A549 (cell line): ENCODE data around the gene ERN1. TPM values are rescaled to one million over a fixed set of nuclear protein-coding genes. Genes with fewer than 3 reads are reported as not detected.

Source experiments
- ATAC-seq, 2 experiments: fragments of 200-7000 bp in 1 of 2; fragments of >200 bp in 1 of 2; cut with Nextera tagmentation in 1 of 2; cut with Tn5 transposase in 1 of 2; 3 replicates each; pipeline versions ENCODE4 v1.8.0 to v1.9.1; 2018 to 2020; ENCODE audit warnings: mild to moderate bottlenecking in 1 of 2, moderate library complexity in 1 of 2
- CTCF ChIA-PET: fragments of 300-600 bp; sonication (Branson Sonifier 250); formaldehyde crosslinking; extraction: SDS; loops from one replicate; lab custom pipeline; 2021; ENCODE audit warnings: antibody characterized with exemption, inconsistent platforms; lab: Yijun Ruan, JAX
- POLR2A ChIA-PET: fragments of 350-600 bp; formaldehyde crosslinking; extraction: SDS; loops from one replicate; lab custom pipeline; 2021; ENCODE audit warnings: antibody characterized with exemption, inconsistent platforms; lab: Yijun Ruan, JAX
- DNase-seq, 2 experiments: peaks; one replicate each; pipeline versions ENCODE4 v3.0.0 to v3.0.0-alpha.2; 2011 to 2016; ENCODE audit warnings: low read depth in 1 of 2, low spot score in 1 of 2
- FAIRE-seq: peaks from 2 replicates; lab custom pipeline; 2011; peaks lifted over from hg19 to GRCh38; lab: Jason Lieb, UNC
- H3K27ac ChIP-seq, 2 experiments: fragments of >200 bp; sonication (Bioruptor Twin); formaldehyde crosslinking; 3 replicates each; pipeline ENCODE4 v1.5.1; 2016 to 2017
- H3K4me1 ChIP-seq: fragments of >200 bp; sonication (Bioruptor Twin); formaldehyde crosslinking; 3 replicates; pipeline ENCODE4 v1.6.1; 2016
- H3K4me2 ChIP-seq: fragments of >200 bp; sonication (Bioruptor Twin); formaldehyde crosslinking; 3 replicates; pipeline ENCODE4 v1.6.1; 2016
- H3K4me3 ChIP-seq: fragments of >200 bp; sonication (Bioruptor Twin); formaldehyde crosslinking; 3 replicates; pipeline ENCODE4 v1.5.1; 2016
- H3K9me3 ChIP-seq: fragments of >200 bp; sonication (Bioruptor Twin); formaldehyde crosslinking; 3 replicates; pipeline ENCODE4 v1.6.1; 2016
- CEBPB ChIP-seq, 2 experiments: fragments of >200 bp in 1 of 2; sonication (Bioruptor Twin) in 1 of 2; formaldehyde crosslinking in 1 of 2; IDR thresholded peaks; 2 replicates each; pipeline ENCODE4 v1.6.1; 2012 to 2016
- ESRRA ChIP-seq: fragments of 150-350 bp; IDR thresholded peaks from 2 replicates; pipeline ENCODE4 v1.6.1; 2014; ENCODE audit warnings: mild to moderate bottlenecking, low read length, borderline replicate concordance
- FOSL2 ChIP-seq, 2 experiments: fragments of 450-650 bp in 1 of 2; fragments of >200 bp in 1 of 2; sonication (Bioruptor Twin) in 1 of 2; formaldehyde crosslinking; IDR thresholded peaks; 2 replicates each; pipeline versions ENCODE4 v1.5.0 to v1.6.1; 2016 to 2020; ENCODE audit warnings: mild to moderate bottlenecking in 1 of 2, moderate library complexity in 1 of 2
- HDAC2 ChIP-seq: fragments of 200-600 bp; sonication (generic); IDR thresholded peaks from 2 replicates; pipeline ENCODE4 v1.6.1; 2016
- JUN ChIP-seq, 2 experiments: fragments of >200 bp; sonication (Bioruptor Twin); formaldehyde crosslinking; IDR thresholded peaks; 2 replicates in 1 of 2; 3 replicates in 1 of 2; pipeline ENCODE4 v1.6.1; 2016 to 2017
- MAFK ChIP-seq: fragments of 450-650 bp; IDR thresholded peaks from 2 replicates; pipeline ENCODE4 v1.6.1; 2014; ENCODE audit not compliant: partially characterized antibody
- SMC3 ChIP-seq: fragments of >200 bp; sonication (Bioruptor Twin); formaldehyde crosslinking; IDR thresholded peaks from 3 replicates; pipeline ENCODE4 v1.6.1; 2018; ENCODE audit warnings: inconsistent platforms
- TFCP2L1 ChIP-seq: fragments of 250-450 bp; sonication (Bioruptor Pico); IDR thresholded peaks from 2 replicates; pipeline ENCODE4 v1.5.0; 2021; ENCODE audit warnings: mild to moderate bottlenecking
- ZC3H11A ChIP-seq: fragments of 450-650 bp; IDR thresholded peaks from 2 replicates; pipeline ENCODE4 v1.6.1; 2014; ENCODE audit warnings: antibody characterized with exemption, mild to moderate bottlenecking
- WGBS: methylation state at CpG from one replicate; pipeline ENCODE4 v1.1.6; 2017; ENCODE audit errors: missing lambda C conversion rate; 5-methylcytosine and 5-hydroxymethylcytosine counted together
- polyA plus RNA-seq, 4 experiments: library from polyadenylated mRNA; depleted of rRNA in 3 of 4; stranded (reverse); fragments of >200 nt; fragmentation: RNase III in 1 of 4; extraction: RNeasy Plus Mini Kit Qiagen cat#74134 plus additional on column Dnase treatment in 1 of 4; gene quantifications; 2 replicates in 3 of 4; 3 replicates in 1 of 4; pipeline ENCODE4 v1.2.3, GENCODE V29; 2011 to 2017
- TF ChIP-seq, protein P1 (sequence below): fragments of 200-600 bp; sonication (generic); IDR thresholded peaks from 2 replicates; pipeline ENCODE4 v1.6.1; 2016; ENCODE audit warnings: antibody characterized with exemption, mild to moderate bottlenecking, moderate library complexity
- TF ChIP-seq, protein P2 (sequence below): fragments of >200 bp; sonication (Bioruptor Twin); formaldehyde crosslinking; IDR thresholded peaks from 2 replicates; pipeline ENCODE4 v1.6.1; 2016
- TF ChIP-seq, protein P3 (sequence below): fragments of 450-650 bp; IDR thresholded peaks from 2 replicates; pipeline ENCODE4 v1.6.1; 2014; ENCODE audit warnings: antibody characterized with exemption
- TF ChIP-seq, protein P4 (sequence below): fragments of 150-350 bp; IDR thresholded peaks from 2 replicates; pipeline ENCODE4 v1.6.1; 2014; ENCODE audit warnings: low read depth, mild to moderate bottlenecking, low read length

Gene ERN1
- polyA plus RNA-seq, 2 of the 4 experiments (the other 2 are of a cell fraction): 4.1 to 19.8 TPM

DNA sequence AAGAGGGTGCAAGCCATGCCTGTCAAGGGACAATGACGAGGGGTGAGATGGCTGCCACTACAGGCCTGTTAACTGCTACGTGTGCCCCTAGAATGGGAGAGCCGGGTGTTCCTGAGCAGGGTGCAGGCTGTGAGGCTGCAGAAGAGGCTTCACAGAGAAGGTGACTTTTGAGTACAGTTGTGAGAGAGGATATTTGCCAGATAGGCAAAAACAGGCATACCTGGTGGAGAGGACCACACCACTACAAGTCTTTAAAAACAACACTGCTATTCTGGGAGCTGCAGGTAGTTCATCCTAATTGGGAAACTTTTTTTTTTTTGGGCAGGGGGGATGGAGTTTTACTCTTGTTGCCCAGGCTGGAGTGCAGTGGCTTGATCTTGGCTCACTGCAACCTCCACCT is 58.8 kb downstream of the ERN1 start:
- ATAC-seq (no peak), DNase-seq (no peak), FAIRE-seq (no peak)
- Histone ChIP-seq H3K4me3 (no peak overlapping the region), H3K27ac (peak overlapping the region in 1 of 2 experiments; percentile 12; a peak in 1 of 6 replicates), H3K4me2 (no peak overlapping the region), H3K9me3 (peaks cover 18% of the 10 kb centered on the region), H3K4me1 (peaks cover 24% of the 10 kb centered on the region)
- POLR2A ChIA-PET: no interaction called here
- CTCF ChIA-PET: interaction anchor here (1.1 to 4.6 kb wide), 4 partner anchors 13 to 151 kb away, joined by 3 to 24 read pairs (median 4); no protein-coding TSS in a partner anchor
- TF ChIP-seq MAFK (peak; percentile 57), TFCP2L1 (no peak)
- 92% methylated on average over 3 of the region's 3 CpGs for WGBS

DNA sequence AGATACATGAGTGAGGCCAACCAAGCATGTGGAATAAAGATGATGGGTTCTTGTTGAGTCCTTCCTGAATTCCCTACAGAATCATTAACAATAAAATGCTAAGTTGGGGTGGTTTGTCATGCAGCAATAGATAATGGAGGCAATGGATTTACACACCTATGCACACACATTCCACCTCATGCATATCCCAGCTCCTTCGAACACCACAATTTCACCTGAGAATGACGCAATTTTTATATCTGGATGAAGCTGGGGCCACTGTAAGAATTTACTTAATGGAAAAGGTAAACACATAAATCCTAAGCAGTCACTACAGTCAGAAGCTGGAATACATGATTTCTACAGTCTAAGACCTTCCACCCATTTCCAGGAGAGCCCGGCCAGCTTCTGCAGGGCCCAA is 59.7 kb downstream of the ERN1 start:
- Histone ChIP-seq H3K4me3 (no peak overlapping the region), H3K27ac (no peak overlapping the region; a peak in 1 of 6 replicates), H3K9me3 (peaks cover 18% of the 10 kb centered on the region), H3K4me1 (peaks cover 15% of the 10 kb centered on the region), H3K4me2 (no peak overlapping the region)
- ATAC-seq: no peak
- POLR2A ChIA-PET: no interaction called here
- no peak for DNase-seq
- WGBS: 94% methylated on average over 3 of the region's 3 CpGs
- FAIRE-seq: no peak
- TF ChIP-seq MAFK: no peak
- TF ChIP-seq ZC3H11A: no peak
- TF ChIP-seq SMC3: no peak
- TF ChIP-seq, protein P1, sequence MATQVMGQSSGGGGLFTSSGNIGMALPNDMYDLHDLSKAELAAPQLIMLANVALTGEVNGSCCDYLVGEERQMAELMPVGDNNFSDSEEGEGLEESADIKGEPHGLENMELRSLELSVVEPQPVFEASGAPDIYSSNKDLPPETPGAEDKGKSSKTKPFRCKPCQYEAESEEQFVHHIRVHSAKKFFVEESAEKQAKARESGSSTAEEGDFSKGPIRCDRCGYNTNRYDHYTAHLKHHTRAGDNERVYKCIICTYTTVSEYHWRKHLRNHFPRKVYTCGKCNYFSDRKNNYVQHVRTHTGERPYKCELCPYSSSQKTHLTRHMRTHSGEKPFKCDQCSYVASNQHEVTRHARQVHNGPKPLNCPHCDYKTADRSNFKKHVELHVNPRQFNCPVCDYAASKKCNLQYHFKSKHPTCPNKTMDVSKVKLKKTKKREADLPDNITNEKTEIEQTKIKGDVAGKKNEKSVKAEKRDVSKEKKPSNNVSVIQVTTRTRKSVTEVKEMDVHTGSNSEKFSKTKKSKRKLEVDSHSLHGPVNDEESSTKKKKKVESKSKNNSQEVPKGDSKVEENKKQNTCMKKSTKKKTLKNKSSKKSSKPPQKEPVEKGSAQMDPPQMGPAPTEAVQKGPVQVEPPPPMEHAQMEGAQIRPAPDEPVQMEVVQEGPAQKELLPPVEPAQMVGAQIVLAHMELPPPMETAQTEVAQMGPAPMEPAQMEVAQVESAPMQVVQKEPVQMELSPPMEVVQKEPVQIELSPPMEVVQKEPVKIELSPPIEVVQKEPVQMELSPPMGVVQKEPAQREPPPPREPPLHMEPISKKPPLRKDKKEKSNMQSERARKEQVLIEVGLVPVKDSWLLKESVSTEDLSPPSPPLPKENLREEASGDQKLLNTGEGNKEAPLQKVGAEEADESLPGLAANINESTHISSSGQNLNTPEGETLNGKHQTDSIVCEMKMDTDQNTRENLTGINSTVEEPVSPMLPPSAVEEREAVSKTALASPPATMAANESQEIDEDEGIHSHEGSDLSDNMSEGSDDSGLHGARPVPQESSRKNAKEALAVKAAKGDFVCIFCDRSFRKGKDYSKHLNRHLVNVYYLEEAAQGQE: no peak
- TF ChIP-seq HDAC2: no peak
- TF ChIP-seq CEBPB (IDR thresholded peaks at IDR 0.05): 0 out of 4 replicates have a peak, but pooled peaks of 1 of the 2 experiments have one; percentile 5
- TF ChIP-seq JUN (IDR thresholded peaks at IDR 0.05): no peak
- TF ChIP-seq, protein P2, sequence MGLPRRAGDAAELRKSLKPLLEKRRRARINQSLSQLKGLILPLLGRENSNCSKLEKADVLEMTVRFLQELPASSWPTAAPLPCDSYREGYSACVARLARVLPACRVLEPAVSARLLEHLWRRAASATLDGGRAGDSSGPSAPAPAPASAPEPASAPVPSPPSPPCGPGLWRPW: no peak
- TF ChIP-seq, all 56 proteins: peak for 1
- CTCF ChIA-PET: interaction anchor here (0.7 to 4.6 kb wide), 5 partner anchors 10 to 151 kb away, joined by 3 to 24 read pairs (median 3); no protein-coding TSS in a partner anchor

DNA sequence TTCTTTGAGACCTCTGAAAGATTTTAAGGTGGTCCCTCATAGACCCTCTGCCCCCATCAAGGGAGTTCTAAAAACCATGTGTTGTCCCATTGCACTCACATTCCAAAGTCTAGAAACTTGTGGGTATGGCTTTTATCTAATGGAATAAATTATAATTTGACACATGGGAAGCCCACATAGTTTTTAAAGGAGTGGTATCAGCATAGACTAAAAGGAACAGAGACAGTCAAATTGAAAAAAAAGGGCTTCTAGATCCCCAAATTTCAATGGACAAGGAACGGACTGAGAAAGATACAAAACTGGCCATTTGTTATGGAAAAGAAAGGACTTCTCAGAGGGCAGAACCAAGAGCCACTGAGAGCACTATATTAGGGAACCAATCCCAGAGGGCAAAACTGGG is 60.8 kb downstream of the ERN1 start:
- FAIRE-seq: no peak
- ChIA-PET POLR2A (no interaction called here), CTCF (interaction anchor here (0.5 to 4.6 kb wide), 5 partner anchors 40 to 150 kb away, joined by 3 to 24 read pairs (median 5); no protein-coding TSS in a partner anchor)
- Histone ChIP-seq H3K9me3 (peaks cover 18% of the 10 kb centered on the region), H3K27ac (no peak overlapping the region), H3K4me2 (no peak overlapping the region), H3K4me3 (no peak overlapping the region), H3K4me1 (peaks cover 8% of the 10 kb centered on the region)
- 86% methylated on average over 1 of the region's 1 CpG for WGBS
- no peak for ATAC-seq
- TF ChIP-seq FOSL2 (IDR thresholded peaks at IDR 0.05) (no peak), FOSL2 (CRISPR knock-in tag; IDR thresholded peaks at IDR 0.05) (no peak)
- DNase-seq: no peak

DNA sequence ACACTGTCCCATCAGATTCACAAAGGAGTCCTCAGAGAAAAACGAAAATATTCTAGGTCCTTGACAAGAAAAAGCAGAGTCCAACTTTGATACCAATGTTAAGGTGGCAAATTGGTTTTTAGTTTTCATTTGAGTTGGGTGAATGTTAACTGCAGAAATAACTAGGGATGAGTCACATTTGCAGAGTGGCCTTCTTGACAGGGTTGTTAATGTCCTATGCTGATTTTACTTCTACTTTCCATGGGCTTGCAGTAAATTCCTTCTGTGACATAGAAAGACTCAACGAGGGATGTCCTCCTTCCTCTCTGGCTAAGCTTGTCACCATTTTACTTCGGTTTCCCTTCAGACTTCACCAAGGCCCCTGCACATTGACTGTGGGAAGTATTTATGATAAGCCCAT is 62.3 kb downstream of the ERN1 start:
- TF ChIP-seq ZC3H11A (no peak), FOSL2 (IDR thresholded peaks at IDR 0.05) (no peak), FOSL2 (CRISPR knock-in tag; IDR thresholded peaks at IDR 0.05) (peak; percentile 14; the same call in 1 of the 2 replicates), ESRRA (no peak)
- TF ChIP-seq, protein P3, sequence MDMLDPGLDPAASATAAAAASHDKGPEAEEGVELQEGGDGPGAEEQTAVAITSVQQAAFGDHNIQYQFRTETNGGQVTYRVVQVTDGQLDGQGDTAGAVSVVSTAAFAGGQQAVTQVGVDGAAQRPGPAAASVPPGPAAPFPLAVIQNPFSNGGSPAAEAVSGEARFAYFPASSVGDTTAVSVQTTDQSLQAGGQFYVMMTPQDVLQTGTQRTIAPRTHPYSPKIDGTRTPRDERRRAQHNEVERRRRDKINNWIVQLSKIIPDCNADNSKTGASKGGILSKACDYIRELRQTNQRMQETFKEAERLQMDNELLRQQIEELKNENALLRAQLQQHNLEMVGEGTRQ: no peak
- TF ChIP-seq, protein P4, sequence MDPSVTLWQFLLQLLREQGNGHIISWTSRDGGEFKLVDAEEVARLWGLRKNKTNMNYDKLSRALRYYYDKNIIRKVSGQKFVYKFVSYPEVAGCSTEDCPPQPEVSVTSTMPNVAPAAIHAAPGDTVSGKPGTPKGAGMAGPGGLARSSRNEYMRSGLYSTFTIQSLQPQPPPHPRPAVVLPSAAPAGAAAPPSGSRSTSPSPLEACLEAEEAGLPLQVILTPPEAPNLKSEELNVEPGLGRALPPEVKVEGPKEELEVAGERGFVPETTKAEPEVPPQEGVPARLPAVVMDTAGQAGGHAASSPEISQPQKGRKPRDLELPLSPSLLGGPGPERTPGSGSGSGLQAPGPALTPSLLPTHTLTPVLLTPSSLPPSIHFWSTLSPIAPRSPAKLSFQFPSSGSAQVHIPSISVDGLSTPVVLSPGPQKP: no peak
- TF ChIP-seq, all 56 proteins: peak for 1
- Histone ChIP-seq H3K9me3 (peaks cover 18% of the 10 kb centered on the region), H3K4me2 (no peak overlapping the region), H3K27ac (no peak overlapping the region), H3K4me1 (no peaks in the 10 kb centered on the region), H3K4me3 (no peak overlapping the region)
- ChIA-PET POLR2A (no interaction called here), CTCF (interaction anchor here (1.8 to 2.0 kb wide), 2 partner anchors 38 to 66 kb away, joined by 5 to 14 read pairs; no protein-coding TSS in a partner anchor)
- no peak for FAIRE-seq
- no peak for DNase-seq
- ATAC-seq: no peak
- WGBS: 84% methylated on average over 3 of the region's 3 CpGs
